K562 (cell line): ENCODE results near the gene SMAD7. TPM values are rescaled to one million over a fixed set of nuclear protein-coding genes. Genes with fewer than 3 reads are reported as not detected.

Source experiments
- ATAC-seq: fragments of 200-7000 bp; cut with Tn5 transposase; 3 replicates; pipeline ENCODE4 v1.9.1; 2020; ENCODE audit warnings: moderate library complexity
- BruUV-seq: library from RNA; stranded (reverse); fragments of 400-500 nt; replicated peaks from 2 replicates; lab custom pipeline; 2021; lab: Mats Ljungman, UMichigan
- CTCF ChIA-PET: fragments of 300-600 bp; formaldehyde crosslinking; extraction: SDS; loops from one replicate; lab custom pipeline; 2021; ENCODE audit warnings: low intra/inter-chr PET ratio; lab: Yijun Ruan, JAX
- POLR2A ChIA-PET: fragments of 300-600, 350-650 bp; sonication (Branson Sonifier 250); formaldehyde crosslinking; extraction: SDS; loops from one replicate; lab custom pipeline; 2021; ENCODE audit warnings: antibody characterized with exemption, inconsistent platforms; lab: Yijun Ruan, JAX
- DNase-seq, 4 experiments: peaks; one replicate each; pipeline versions ENCODE4 v3.0.0 to v3.0.0-alpha.2; 2011 to 2018; ENCODE audit warnings: low spot score in 3 of 4, mixed read lengths in 3 of 4; ENCODE audit errors: extremely low read depth in 1 of 4
- FAIRE-seq: peaks from 2 replicates; lab custom pipeline; 2011; peaks lifted over from hg19 to GRCh38; lab: Jason Lieb, UNC
- H2AFZ ChIP-seq: 2 replicates; pipeline ENCODE4 v1.6.0; 2011; ENCODE audit warnings: low read depth, low read length, control low read depth, inconsistent platforms
- H3K27ac ChIP-seq: fragments of 200-600 bp; 3 replicates; pipeline ENCODE4 v1.8.0; 2011; ENCODE audit warnings: low read depth, mild to moderate bottlenecking, control low read depth, inconsistent platforms, low read length, moderate library complexity, mixed read lengths; ENCODE audit errors: extremely low read depth
- H3K27me3 ChIP-seq, 2 experiments: fragments of 300-600 bp in 1 of 2; 2 replicates in 1 of 2; 3 replicates in 1 of 2; pipeline versions ENCODE4 v1.6.0 to v1.8.0; 2011; ENCODE audit warnings: inconsistent platforms in 2 of 2, low read length in 2 of 2, mild to moderate bottlenecking in 1 of 2, mixed read lengths in 1 of 2, moderate library complexity in 1 of 2; ENCODE audit not compliant: control insufficient read depth in 2 of 2, insufficient read depth in 2 of 2
- H3K36me3 ChIP-seq: fragments of 300-600 bp; 3 replicates; pipeline ENCODE4 v1.8.0; 2011; ENCODE audit warnings: mild to moderate bottlenecking, low read length, inconsistent platforms; ENCODE audit not compliant: control insufficient read depth, insufficient read depth
- H3K4me1 ChIP-seq, 2 experiments: fragments of 200-600 bp in 1 of 2; replicated peaks in 1 of 2; 2 replicates in 1 of 2; 3 replicates in 1 of 2; pipeline versions ENCODE4 v1.5.1 to v1.8.0; 2011; ENCODE audit warnings: inconsistent platforms in 2 of 2, low read length in 2 of 2, mild to moderate bottlenecking in 1 of 2, mixed read lengths in 1 of 2, moderate library complexity in 1 of 2; ENCODE audit not compliant: control insufficient read depth in 2 of 2, insufficient read depth in 2 of 2
- H3K4me2 ChIP-seq: 2 replicates; pipeline ENCODE4 v1.6.1; 2011; ENCODE audit warnings: low read length, control low read depth, inconsistent platforms, mixed read lengths; ENCODE audit not compliant: insufficient read depth
- H3K4me3 ChIP-seq: fragments of 200-600 bp; sonication (generic), shearing (Covaris generic); 2 replicates; pipeline ENCODE4 v1.5.1; 2016; ENCODE audit warnings: control low read depth, inconsistent platforms
- H3K79me2 ChIP-seq: fragments of 200-600 bp; 3 replicates; pipeline ENCODE4 v1.8.0; 2011; ENCODE audit warnings: low read length, inconsistent platforms; ENCODE audit not compliant: control insufficient read depth, insufficient read depth
- H3K9ac ChIP-seq, 2 experiments: 2 replicates each; pipeline versions ENCODE4 v1.6.0 to v1.6.1; 2011; ENCODE audit warnings: low read depth in 2 of 2, low read length in 2 of 2, control low read depth in 1 of 2, inconsistent platforms in 1 of 2, mild to moderate bottlenecking in 1 of 2, mixed read lengths in 1 of 2; ENCODE audit not compliant: insufficient read depth in 1 of 2
- H3K9me1 ChIP-seq: one replicate; pipeline ENCODE4 v1.6.0; 2011; ENCODE audit warnings: inconsistent platforms, mild to moderate bottlenecking, low read length, moderate library complexity; ENCODE audit not compliant: control insufficient read depth, insufficient read depth
- H3K9me3 ChIP-seq: replicated peaks from 2 replicates; pipeline ENCODE4 v1.5.1; 2011; ENCODE audit warnings: low read depth, low read length, inconsistent platforms; ENCODE audit not compliant: control insufficient read depth, insufficient read depth
- H4K20me1 ChIP-seq: replicated peaks from 2 replicates; pipeline ENCODE4 v1.6.1; 2011; ENCODE audit warnings: low read length, inconsistent platforms, mixed read lengths; ENCODE audit not compliant: control insufficient read depth, insufficient read depth
- ELF2 ChIP-seq: fragments of 250-450 bp; sonication (Bioruptor Pico); IDR thresholded peaks from 2 replicates; pipeline ENCODE4 v1.5.0; 2021; ENCODE audit warnings: mild to moderate bottlenecking
- GTF2F1 ChIP-seq: IDR thresholded peaks from 2 replicates; pipeline ENCODE4 v1.6.1; 2011; ENCODE audit warnings: low read depth, low read length, improper control_type of control experiment
- MBD1 ChIP-seq: fragments of 250-450 bp; sonication (Bioruptor Pico); IDR thresholded peaks from 2 replicates; pipeline ENCODE4 v1.8.0; 2022; ENCODE audit warnings: inconsistent platforms
- SIRT6 ChIP-seq: IDR thresholded peaks from one replicate; pipeline ENCODE4 v1.6.1; 2012; ENCODE audit warnings: low read depth, mild to moderate bottlenecking, control low read depth, inconsistent platforms, low read length, moderate library complexity
- ZBTB7A ChIP-seq: IDR thresholded peaks from 2 replicates; pipeline ENCODE4 v1.6.1; 2011; ENCODE audit warnings: low read depth, mild to moderate bottlenecking, low read length, moderate library complexity, borderline replicate concordance; ENCODE audit not compliant: control insufficient read depth
- ZFP1 ChIP-seq: fragments of 450-650 bp; formaldehyde crosslinking; IDR thresholded peaks from 2 replicates; pipeline ENCODE4 v1.4.0; 2020; ENCODE audit warnings: mild to moderate bottlenecking, mixed read lengths
- ZFPM2 ChIP-seq: fragments of 250-450 bp; sonication (Bioruptor Pico); IDR thresholded peaks from 2 replicates; pipeline ENCODE4 v1.5.1; 2022; ENCODE audit warnings: mild to moderate bottlenecking
- ZNF146 ChIP-seq: IDR thresholded peaks from one replicate; pipeline ENCODE4 v1.6.1; 2018; ENCODE audit warnings: missing compliant biosample characterization; ENCODE audit not compliant: unreplicated experiment
- ZNF740 ChIP-seq, 3 experiments: fragments of 200-800 bp in 1 of 3; sonication (Bioruptor generic) in 1 of 3; sonication (generic) in 1 of 3; formaldehyde crosslinking in 1 of 3; IDR thresholded peaks; 2 replicates each; pipeline versions ENCODE4 v1.6.1 to v1.8.0; 2016 to 2022; ENCODE audit warnings: mild to moderate bottlenecking in 2 of 3, missing compliant biosample characterization in 2 of 3, missing genetic modification characterization in 2 of 3, missing genetic modification reagents in 1 of 3
- WGBS: fragments of 100-300 bp; shearing (Covaris generic); methylation state at CpG from one replicate; pipeline ENCODE4 v1.1.6; 2016; ENCODE audit warnings: low coverage, mixed read lengths; ENCODE audit not compliant: insufficient coverage; ENCODE audit errors: missing lambda C conversion rate; 5-methylcytosine and 5-hydroxymethylcytosine counted together
- in situ Hi-C: fragments of 300-500 bp; cut with MboI; formaldehyde crosslinking; loops from 4 replicates; pipeline ENCODE4 v1.15.0; 2018; ENCODE audit warnings: inconsistent platforms, mixed read lengths
- intact Hi-C: fragments of 100-400 bp; cut with micrococcal nuclease; formaldehyde crosslinking; loops from 2 replicates; pipeline ENCODE4 v1.14.2; 2022
- polyA plus RNA-seq, 8 experiments: library from polyadenylated mRNA; depleted of rRNA in 4 of 8; stranded (reverse) in 5 of 8; unstranded in 3 of 8; fragments of >200 nt; fragmentation: Nextera tagmentation in 2 of 8; fragmentation: Illumina TruSeq in 1 of 8; extraction: Ambion mirVana in 2 of 8; extraction: Trizol in 1 of 8; gene quantifications; 2 replicates each; pipeline versions ENCODE4 v1.2.1 to v1.2.3, GENCODE V29; 2011 to 2014; ENCODE audit warnings: inconsistent platforms in 1 of 8, missing spikeins in 1 of 8
- total RNA-seq, 7 experiments: library from RNA; depleted of rRNA in 6 of 7; stranded (reverse); fragments of >200 nt in 6 of 7; fragmentation: Illumina TruSeq in 2 of 7; extraction: Trizol in 2 of 7; gene quantifications; 2 replicates each; pipeline versions ENCODE4 v1.2.1 to v1.2.3, GENCODE V29; 2011 to 2021; ENCODE audit warnings: low replicate concordance in 1 of 7
- TF ChIP-seq, protein P1 (sequence below): fragments of 250-450 bp; sonication (Bioruptor Pico); IDR thresholded peaks from 2 replicates; pipeline ENCODE4 v1.4.0; 2020; ENCODE audit warnings: mild to moderate bottlenecking, moderate library complexity
- TF ChIP-seq, protein P2 (sequence below): fragments of 200-800 bp; sonication (Bioruptor generic); IDR thresholded peaks from 2 replicates; pipeline ENCODE4 v1.6.1; 2017; ENCODE audit warnings: missing genetic modification characterization, missing compliant biosample characterization
- TF ChIP-seq, protein P3 (sequence below): fragments of 250-450 bp; sonication (Bioruptor Pico); IDR thresholded peaks from 2 replicates; pipeline ENCODE4 v1.5.0; 2021

Gene SMAD7
- total and polyA plus RNA-seq, 9 of the 15 experiments (the other 6 are each of a cell fraction or from before 2014, with no cell fraction given): 0.13 to 3.0 (median 1.6) TPM

- Histone ChIP-seq H3K27me3 (no peaks in the 10 kb centered on the region), H4K20me1 (no peaks in the 10 kb centered on the region), H3K4me2 (no peak overlapping the region), H2AFZ (no peak overlapping the region), H3K9me3 (no peaks in the 10 kb centered on the region), H3K4me3 (no peak overlapping the region), H3K27ac (no peak overlapping the region), H3K9ac (peak overlapping the region in 1 of 2 experiments; percentile 52; a peak in 1 of 4 replicates), H3K9me1 (no peaks in the 10 kb centered on the region), H3K36me3 (no peaks in the 10 kb centered on the region; the same call in 2 of the 3 replicates), H3K79me2 (no peaks in the 10 kb centered on the region; the same call in 2 of the 3 replicates), H3K4me1 (peaks cover 35 to 40% of the 10 kb centered on the region in 2 experiments)
- intact Hi-C loops (no loop called here), in situ Hi-C loops (no loop called here)
- no TSS peak for BruUV-seq
- POLR2A ChIA-PET: no interaction called here
- FAIRE-seq: no peak
- ATAC-seq: no peak
- CTCF ChIA-PET: no interaction called here
- 73% methylated on average over 6 of the region's 16 CpGs for WGBS
- no peak for DNase-seq
- TF ChIP-seq, protein P1, sequence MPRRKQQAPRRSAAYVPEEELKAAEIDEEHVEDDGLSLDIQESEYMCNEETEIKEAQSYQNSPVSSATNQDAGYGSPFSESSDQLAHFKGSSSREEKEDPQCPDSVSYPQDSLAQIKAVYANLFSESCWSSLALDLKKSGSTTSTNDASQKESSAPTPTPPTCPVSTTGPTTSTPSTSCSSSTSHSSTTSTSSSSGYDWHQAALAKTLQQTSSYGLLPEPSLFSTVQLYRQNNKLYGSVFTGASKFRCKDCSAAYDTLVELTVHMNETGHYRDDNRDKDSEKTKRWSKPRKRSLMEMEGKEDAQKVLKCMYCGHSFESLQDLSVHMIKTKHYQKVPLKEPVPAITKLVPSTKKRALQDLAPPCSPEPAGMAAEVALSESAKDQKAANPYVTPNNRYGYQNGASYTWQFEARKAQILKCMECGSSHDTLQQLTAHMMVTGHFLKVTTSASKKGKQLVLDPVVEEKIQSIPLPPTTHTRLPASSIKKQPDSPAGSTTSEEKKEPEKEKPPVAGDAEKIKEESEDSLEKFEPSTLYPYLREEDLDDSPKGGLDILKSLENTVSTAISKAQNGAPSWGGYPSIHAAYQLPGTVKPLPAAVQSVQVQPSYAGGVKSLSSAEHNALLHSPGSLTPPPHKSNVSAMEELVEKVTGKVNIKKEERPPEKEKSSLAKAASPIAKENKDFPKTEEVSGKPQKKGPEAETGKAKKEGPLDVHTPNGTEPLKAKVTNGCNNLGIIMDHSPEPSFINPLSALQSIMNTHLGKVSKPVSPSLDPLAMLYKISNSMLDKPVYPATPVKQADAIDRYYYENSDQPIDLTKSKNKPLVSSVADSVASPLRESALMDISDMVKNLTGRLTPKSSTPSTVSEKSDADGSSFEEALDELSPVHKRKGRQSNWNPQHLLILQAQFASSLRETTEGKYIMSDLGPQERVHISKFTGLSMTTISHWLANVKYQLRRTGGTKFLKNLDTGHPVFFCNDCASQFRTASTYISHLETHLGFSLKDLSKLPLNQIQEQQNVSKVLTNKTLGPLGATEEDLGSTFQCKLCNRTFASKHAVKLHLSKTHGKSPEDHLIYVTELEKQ (CRISPR knock-in tag): no peak
- TF ChIP-seq ELF2 (CRISPR knock-in tag): no peak
- TF ChIP-seq ZFP1 (CRISPR knock-in tag): no peak
- TF ChIP-seq, protein P2, sequence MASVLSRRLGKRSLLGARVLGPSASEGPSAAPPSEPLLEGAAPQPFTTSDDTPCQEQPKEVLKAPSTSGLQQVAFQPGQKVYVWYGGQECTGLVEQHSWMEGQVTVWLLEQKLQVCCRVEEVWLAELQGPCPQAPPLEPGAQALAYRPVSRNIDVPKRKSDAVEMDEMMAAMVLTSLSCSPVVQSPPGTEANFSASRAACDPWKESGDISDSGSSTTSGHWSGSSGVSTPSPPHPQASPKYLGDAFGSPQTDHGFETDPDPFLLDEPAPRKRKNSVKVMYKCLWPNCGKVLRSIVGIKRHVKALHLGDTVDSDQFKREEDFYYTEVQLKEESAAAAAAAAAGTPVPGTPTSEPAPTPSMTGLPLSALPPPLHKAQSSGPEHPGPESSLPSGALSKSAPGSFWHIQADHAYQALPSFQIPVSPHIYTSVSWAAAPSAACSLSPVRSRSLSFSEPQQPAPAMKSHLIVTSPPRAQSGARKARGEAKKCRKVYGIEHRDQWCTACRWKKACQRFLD (CRISPR knock-in tag): no peak
- TF ChIP-seq SIRT6: no peak
- TF ChIP-seq MBD1 (CRISPR knock-in tag): no peak
- no peak for TF ChIP-seq GTF2F1
- TF ChIP-seq ZNF146 (CRISPR knock-in tag): no peak
- TF ChIP-seq ZNF740 (CRISPR knock-in tag; IDR thresholded peaks at IDR 0.05): no peak
- no peak for TF ChIP-seq ZNF740 (tag; IDR thresholded peaks at IDR 0.05)
- TF ChIP-seq ZBTB7A: no peak
- TF ChIP-seq ZFPM2 (CRISPR knock-in tag): no peak
- TF ChIP-seq, protein P3, sequence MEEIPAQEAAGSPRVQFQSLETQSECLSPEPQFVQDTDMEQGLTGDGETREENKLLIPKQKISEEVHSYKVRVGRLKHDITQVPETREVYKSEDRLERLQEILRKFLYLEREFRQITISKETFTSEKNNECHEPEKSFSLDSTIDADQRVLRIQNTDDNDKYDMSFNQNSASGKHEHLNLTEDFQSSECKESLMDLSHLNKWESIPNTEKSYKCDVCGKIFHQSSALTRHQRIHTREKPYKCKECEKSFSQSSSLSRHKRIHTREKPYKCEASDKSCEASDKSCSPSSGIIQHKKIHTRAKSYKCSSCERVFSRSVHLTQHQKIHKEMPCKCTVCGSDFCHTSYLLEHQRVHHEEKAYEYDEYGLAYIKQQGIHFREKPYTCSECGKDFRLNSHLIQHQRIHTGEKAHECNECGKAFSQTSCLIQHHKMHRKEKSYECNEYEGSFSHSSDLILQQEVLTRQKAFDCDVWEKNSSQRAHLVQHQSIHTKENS: no peak
Measured at GRCh38 chr18:48920408-48921038, 30.2 kb downstream of the SMAD7 start.
